AG04450 (cell line): ENCODE results near the gene KIAA1217. TPM values are rescaled to one million over a fixed set of nuclear protein-coding genes. Genes with fewer than 3 reads are reported as not detected.

Experiments used
- CTCF ChIA-PET: fragments of 300-600, 350-600 bp; formaldehyde crosslinking; extraction: SDS; loops from one replicate; lab custom pipeline; 2022; ENCODE audit warnings: antibody characterized with exemption, inconsistent platforms; lab: Charles Lee
- POLR2A ChIA-PET: fragments of 350-600 bp; formaldehyde crosslinking; extraction: SDS; loops from one replicate; lab custom pipeline; 2021; ENCODE audit warnings: antibody characterized with exemption, inconsistent platforms; lab: Yijun Ruan, JAX
- DNase-seq: peaks from one replicate; pipeline ENCODE4 v3.0.0-alpha.2; 2011; ENCODE audit warnings: low read depth, low spot score
- H3K27ac ChIP-seq: one replicate; pipeline ENCODE4 v1.5.1; 2012; ENCODE audit warnings: low read depth, low read length, control low read depth
- H3K27me3 ChIP-seq: one replicate; pipeline ENCODE4 v1.6.0; 2012; ENCODE audit warnings: low read length; ENCODE audit not compliant: control insufficient read depth, insufficient read depth
- H3K4me3 ChIP-seq: 2 replicates; pipeline ENCODE4 v1.5.1; 2011; ENCODE audit warnings: mild to moderate bottlenecking, low read depth, low read length, control low read depth
- H3K9me3 ChIP-seq: 2 replicates; pipeline ENCODE4 v1.5.1; 2012; ENCODE audit warnings: low read length; ENCODE audit not compliant: control insufficient read depth, insufficient read depth
- polyA plus RNA-seq: library from polyadenylated mRNA; depleted of rRNA; stranded (reverse); fragments of >200 nt; gene quantifications from 2 replicates; pipeline ENCODE4 v1.2.3, GENCODE V29; 2011
- TF ChIP-seq, protein P1 (sequence below): IDR thresholded peaks from 2 replicates; pipeline ENCODE4 v1.5.1; 2011; ENCODE audit warnings: low read depth, low read length, control low read depth, inconsistent platforms

The KIAA1217 gene
- polyA plus RNA-seq, 1 experiment = 5.4 TPM

GRCh38 chr10:24344279-24344678 is 135.3 kb downstream of the KIAA1217 start:
- no peak overlapping the region for H3K27ac ChIP-seq
- H3K27me3 ChIP-seq = no peaks in the 10 kb centered on the region
- POLR2A ChIA-PET = interaction anchor here (0.5 kb wide), 1 partner anchor 34 kb away, joined by 3 read pairs; no protein-coding TSS in a partner anchor
- TF ChIP-seq, protein P1, sequence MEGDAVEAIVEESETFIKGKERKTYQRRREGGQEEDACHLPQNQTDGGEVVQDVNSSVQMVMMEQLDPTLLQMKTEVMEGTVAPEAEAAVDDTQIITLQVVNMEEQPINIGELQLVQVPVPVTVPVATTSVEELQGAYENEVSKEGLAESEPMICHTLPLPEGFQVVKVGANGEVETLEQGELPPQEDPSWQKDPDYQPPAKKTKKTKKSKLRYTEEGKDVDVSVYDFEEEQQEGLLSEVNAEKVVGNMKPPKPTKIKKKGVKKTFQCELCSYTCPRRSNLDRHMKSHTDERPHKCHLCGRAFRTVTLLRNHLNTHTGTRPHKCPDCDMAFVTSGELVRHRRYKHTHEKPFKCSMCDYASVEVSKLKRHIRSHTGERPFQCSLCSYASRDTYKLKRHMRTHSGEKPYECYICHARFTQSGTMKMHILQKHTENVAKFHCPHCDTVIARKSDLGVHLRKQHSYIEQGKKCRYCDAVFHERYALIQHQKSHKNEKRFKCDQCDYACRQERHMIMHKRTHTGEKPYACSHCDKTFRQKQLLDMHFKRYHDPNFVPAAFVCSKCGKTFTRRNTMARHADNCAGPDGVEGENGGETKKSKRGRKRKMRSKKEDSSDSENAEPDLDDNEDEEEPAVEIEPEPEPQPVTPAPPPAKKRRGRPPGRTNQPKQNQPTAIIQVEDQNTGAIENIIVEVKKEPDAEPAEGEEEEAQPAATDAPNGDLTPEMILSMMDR = no peak
- no peaks in the 10 kb centered on the region for H3K9me3 ChIP-seq
- DNase-seq = peak; percentile 91
- peak overlapping the region; percentile 8; the same call in 1 of the 2 replicates for H3K4me3 ChIP-seq
- CTCF ChIA-PET = interaction anchor here (0.7 to 2.4 kb wide), 5 partner anchors 16 to 350 kb away, joined by 3 to 16 read pairs (median 10); no protein-coding TSS in a partner anchor

GRCh38 chr10:24344695-24345463 is 135.9 kb downstream of the KIAA1217 start:
- CTCF ChIA-PET = interaction anchor here (0.7 to 2.4 kb wide), 4 partner anchors 15 to 174 kb away, joined by 3 to 16 read pairs (median 12); no protein-coding TSS in a partner anchor

GRCh38 chr10:24346877-24347519 is 138.1 kb downstream of the KIAA1217 start:
- Histone ChIP-seq H3K27me3 (no peaks in the 10 kb centered on the region), H3K4me3 (no peak overlapping the region), H3K9me3 (no peaks in the 10 kb centered on the region), H3K27ac (no peak overlapping the region)
- TF ChIP-seq, protein P1 = no peak
- ChIA-PET POLR2A (no interaction called here), CTCF (interaction anchor here (0.9 kb wide), 1 partner anchor 14 kb away, joined by 3 read pairs; no protein-coding TSS in a partner anchor)
- no peak for DNase-seq

More at GRCh38 chr10:24344695-24345463, 135.9 kb downstream of the KIAA1217 start:
- POLR2A ChIA-PET = no interaction called here
- H3K27me3 ChIP-seq = no peaks in the 10 kb centered on the region
- TF ChIP-seq, protein P1 = no peak
- peak overlapping the region; percentile 83 for H3K27ac ChIP-seq
- no peak for DNase-seq
- H3K4me3 ChIP-seq = no peak overlapping the region
- H3K9me3 ChIP-seq = no peaks in the 10 kb centered on the region

GRCh38 chr10:24349379-24350001 is 140.6 kb downstream of the KIAA1217 start:
- TF ChIP-seq, protein P1 = no peak
- Histone ChIP-seq H3K9me3 (no peaks in the 10 kb centered on the region), H3K27me3 (no peaks in the 10 kb centered on the region), H3K4me3 (no peak overlapping the region), H3K27ac (peak overlapping the region; percentile 41)
- CTCF ChIA-PET = interaction anchor here (1.2 to 2.3 kb wide), 3 partner anchors 10 to 170 kb away, joined by 3 to 13 read pairs (median 4); no protein-coding TSS in a partner anchor
- DNase-seq = no peak
- POLR2A ChIA-PET = no interaction called here
